ENCODE data around the gene FOXD4L5.
"Not testable (repeated sequence)": the region's sequence is repeated elsewhere in the genome, so short reads cannot be mapped to it uniquely, and the experiment has no call there.

Gene FOXD4L5

GRCh38 chr9:65285109-65285508, at the start of gene FOXD4L5:
Gene FOXD4L5 (minus strand): TSS chr9:65285209. CDS start chr9:65284377, 832 bp downstream.
- DNase-seq = not testable (repeated sequence)

GRCh38 chr9:65283943-65284342, 1.1 kb downstream of the FOXD4L5 start:
- not testable (repeated sequence) for DNase-seq

- DNase-seq = not testable (repeated sequence)
Observed at GRCh38 chr9:65282976-65283375, 2.0 kb downstream of the FOXD4L5 start.
